Panc1 (cell line): ENCODE results near the gene LDHB.

ENCODE experiments used
- POLR2AphosphoS5 ChIP-seq: IDR thresholded peaks from 2 replicates; pipeline ENCODE4 v1.6.1; 2012; ENCODE audit warnings: mild to moderate bottlenecking, low read depth, low read length, moderate library complexity
- REST ChIP-seq, 2 experiments: IDR thresholded peaks; 2 replicates each; pipeline ENCODE4 v1.6.1; 2011 to 2012; ENCODE audit warnings: low read depth in 2 of 2, control low read depth in 1 of 2, low read length in 1 of 2, mild to moderate bottlenecking in 1 of 2, moderate library complexity in 1 of 2; ENCODE audit not compliant: insufficient read depth in 1 of 2
- SIN3A ChIP-seq: IDR thresholded peaks from 2 replicates; pipeline ENCODE4 v1.6.1; 2012; ENCODE audit warnings: low read depth, mild to moderate bottlenecking, low read length, moderate library complexity, borderline replicate concordance; ENCODE audit not compliant: insufficient read depth
- TF ChIP-seq, protein P1 (sequence below): fragments of 450-650 bp; IDR thresholded peaks from 2 replicates; pipeline ENCODE4 v1.5.1; 2017; ENCODE audit warnings: mild to moderate bottlenecking

DNA sequence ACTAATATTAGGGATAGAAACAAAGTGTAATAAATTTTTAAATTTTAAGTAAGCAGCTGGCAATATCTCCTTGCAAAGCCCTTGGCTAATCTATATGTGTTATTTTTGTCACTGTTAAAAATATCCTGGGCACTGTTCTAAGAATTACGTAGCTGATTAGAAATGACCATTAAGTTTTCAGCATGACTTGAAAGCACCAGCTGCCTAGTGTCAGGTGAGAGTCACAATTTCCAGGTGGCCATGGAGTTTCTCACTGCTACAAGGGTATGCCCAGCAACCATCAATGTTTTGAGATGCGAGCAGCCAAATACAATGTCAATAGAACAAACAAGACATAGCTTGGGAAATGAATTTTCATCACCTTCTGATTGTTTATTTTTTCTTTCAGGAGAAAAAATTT lies 29.7 kb downstream of the LDHB start:
- TF ChIP-seq, protein P1, sequence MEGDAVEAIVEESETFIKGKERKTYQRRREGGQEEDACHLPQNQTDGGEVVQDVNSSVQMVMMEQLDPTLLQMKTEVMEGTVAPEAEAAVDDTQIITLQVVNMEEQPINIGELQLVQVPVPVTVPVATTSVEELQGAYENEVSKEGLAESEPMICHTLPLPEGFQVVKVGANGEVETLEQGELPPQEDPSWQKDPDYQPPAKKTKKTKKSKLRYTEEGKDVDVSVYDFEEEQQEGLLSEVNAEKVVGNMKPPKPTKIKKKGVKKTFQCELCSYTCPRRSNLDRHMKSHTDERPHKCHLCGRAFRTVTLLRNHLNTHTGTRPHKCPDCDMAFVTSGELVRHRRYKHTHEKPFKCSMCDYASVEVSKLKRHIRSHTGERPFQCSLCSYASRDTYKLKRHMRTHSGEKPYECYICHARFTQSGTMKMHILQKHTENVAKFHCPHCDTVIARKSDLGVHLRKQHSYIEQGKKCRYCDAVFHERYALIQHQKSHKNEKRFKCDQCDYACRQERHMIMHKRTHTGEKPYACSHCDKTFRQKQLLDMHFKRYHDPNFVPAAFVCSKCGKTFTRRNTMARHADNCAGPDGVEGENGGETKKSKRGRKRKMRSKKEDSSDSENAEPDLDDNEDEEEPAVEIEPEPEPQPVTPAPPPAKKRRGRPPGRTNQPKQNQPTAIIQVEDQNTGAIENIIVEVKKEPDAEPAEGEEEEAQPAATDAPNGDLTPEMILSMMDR: no peak
- TF ChIP-seq POLR2AphosphoS5: no peak
- no peak for TF ChIP-seq REST (IDR thresholded peaks at IDR 0.05; ENCODE audit: insufficient read depth in 1 of 2, low read depth in 2 of 2, low read length in 1 of 2)
- TF ChIP-seq SIN3A: no peak
